ENCODE results near the gene UBE2O.

The UBE2O gene

GRCh38 chr17:76462556-76463290 is 9.8 kb upstream of the UBE2O start:
- no peak for FAIRE-seq

GRCh38 chr17:76461765-76462555 is 9.0 kb upstream of the UBE2O start:
- no peak for FAIRE-seq

- FAIRE-seq: no peak
Observed at GRCh38 chr17:76459674-76460073, 6.7 kb upstream of the UBE2O start.

- FAIRE-seq: no peak
Observed at GRCh38 chr17:76458580-76459490, 5.9 kb upstream of the UBE2O start.

GRCh38 chr17:76453431-76453743 is 435 bp upstream of the UBE2O start:
- no peak for FAIRE-seq

GRCh38 chr17:76452127-76452659 is 759 bp downstream of the UBE2O start:
- FAIRE-seq: no peak

GRCh38 chr17:76451506-76451905 is 1.4 kb downstream of the UBE2O start:
- no peak for FAIRE-seq

GRCh38 chr17:76449126-76449525 is 3.8 kb downstream of the UBE2O start:
- no peak for FAIRE-seq

GRCh38 chr17:76447931-76448652 is 4.9 kb downstream of the UBE2O start:
- FAIRE-seq: no peak

GRCh38 chr17:76446449-76447231 is 6.3 kb downstream of the UBE2O start:
- FAIRE-seq: no peak

GRCh38 chr17:76445697-76446448 is 7.1 kb downstream of the UBE2O start:
- FAIRE-seq: no peak

GRCh38 chr17:76444518-76445311 is 8.2 kb downstream of the UBE2O start:
- FAIRE-seq: no peak

GRCh38 chr17:76442341-76443338 is 10.3 kb downstream of the UBE2O start:
- FAIRE-seq: no peak

GRCh38 chr17:76441686-76442340 is 11.1 kb downstream of the UBE2O start:
- no peak for FAIRE-seq

- FAIRE-seq: no peak
Observed at GRCh38 chr17:76440751-76441362, 12.1 kb downstream of the UBE2O start.

- FAIRE-seq: no peak
Observed at GRCh38 chr17:76439314-76439928, 13.5 kb downstream of the UBE2O start.

GRCh38 chr17:76438906-76439305 is 14.0 kb downstream of the UBE2O start:
- no peak for FAIRE-seq

All from endometrium (tissue), 2 donors.